HuH-7.5 (cell line): Measurements from ENCODE around the gene HRH3.

Experiments used
- DNase-seq: peaks from one replicate; pipeline ENCODE4 v3.0.0; 2011; ENCODE audit warnings: low spot score

HRH3 gene

DNA sequence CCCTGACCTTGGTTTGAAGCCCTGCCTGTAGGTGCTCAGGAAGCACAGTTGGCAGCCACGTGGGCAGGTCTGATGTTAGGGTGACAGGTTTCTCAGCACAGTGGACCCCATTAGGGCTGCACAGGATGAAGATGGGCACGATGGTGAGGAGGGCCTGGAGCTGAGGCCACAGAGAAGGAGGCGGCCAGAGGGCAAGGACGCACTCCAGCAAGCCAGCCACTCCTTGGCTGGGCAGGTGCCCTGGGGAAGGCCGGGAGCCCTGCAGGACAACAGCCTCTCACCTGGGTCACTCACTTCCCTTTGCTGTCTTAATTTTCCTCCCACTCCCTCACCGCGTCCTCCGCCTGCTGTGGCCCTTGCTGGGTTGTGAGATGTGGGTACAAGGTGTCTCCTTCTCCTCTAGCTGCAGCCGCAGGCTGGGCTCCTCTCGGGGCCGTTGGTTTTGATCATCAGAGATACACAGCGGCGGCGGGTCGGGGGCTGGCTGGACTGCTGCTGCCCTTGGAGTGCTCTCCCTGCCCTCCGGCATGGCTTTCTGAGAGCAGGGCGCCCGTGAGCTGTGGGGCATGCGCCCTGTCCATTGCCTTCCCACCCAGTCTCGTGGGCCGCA lies 23.9 kb upstream of the HRH3 start:
- DNase-seq, result no peak

DNA sequence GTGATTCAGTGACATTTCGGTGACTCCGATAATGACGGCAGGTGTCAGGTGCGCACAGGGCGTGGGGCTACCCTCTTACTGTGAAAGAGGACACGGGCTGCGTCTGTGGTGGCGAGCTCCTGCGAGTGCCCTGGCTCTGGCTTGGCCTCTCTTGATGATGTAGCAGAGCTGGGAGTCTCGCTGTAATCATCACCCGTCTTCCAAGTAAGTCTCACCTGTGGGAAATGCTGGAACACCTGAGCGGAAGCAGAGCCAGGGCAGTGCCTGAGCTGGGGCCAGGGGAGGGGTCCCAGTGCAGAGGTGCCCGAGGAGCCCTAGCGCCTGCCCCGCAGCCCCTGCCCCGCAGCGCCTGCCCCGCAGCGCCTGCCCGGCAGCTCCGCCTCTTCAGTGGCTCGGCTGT lies 23.0 kb upstream of the HRH3 start:
- DNase-seq, result no peak

DNA sequence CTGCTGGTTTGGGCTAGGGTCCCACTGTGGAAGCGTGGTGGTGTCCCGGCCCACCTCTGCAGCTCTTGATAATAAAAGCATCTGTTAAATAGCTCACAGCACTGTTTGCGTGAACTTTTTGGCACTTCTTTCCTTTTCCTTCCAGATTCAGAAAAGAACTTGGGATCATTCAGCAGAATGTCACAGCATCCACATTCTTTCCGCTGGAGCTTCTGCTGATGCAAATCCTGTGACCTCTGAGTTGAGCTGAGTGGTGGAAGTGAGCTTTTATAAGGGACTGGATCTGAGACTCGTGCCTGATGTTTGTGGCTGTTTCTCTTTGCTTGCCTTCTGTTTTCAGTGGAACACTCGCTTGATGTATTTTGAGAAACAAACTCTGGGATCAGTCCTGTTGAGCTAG lies 22.1 kb upstream of the HRH3 start:
- DNase-seq, result no peak

DNA sequence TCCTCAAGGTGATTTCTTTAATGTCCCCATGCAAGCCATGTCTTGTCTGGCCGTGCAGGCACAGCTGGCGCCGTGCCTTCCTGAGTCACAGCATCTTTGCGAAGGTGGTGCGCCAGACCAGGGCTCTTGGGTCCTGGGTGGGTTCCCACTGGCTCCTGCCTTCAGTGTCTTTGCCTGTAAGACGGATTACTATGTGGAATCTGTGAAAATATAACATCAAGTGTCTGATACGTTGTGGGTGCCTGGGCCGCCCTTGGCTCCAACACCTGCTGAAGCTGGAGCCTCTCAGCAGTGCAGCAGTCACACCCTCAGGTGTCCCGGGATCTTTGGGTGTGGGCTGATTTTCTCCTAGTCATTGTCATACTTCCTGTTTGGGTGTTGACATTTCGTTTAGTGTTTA lies 21.4 kb upstream of the HRH3 start:
- DNase-seq, result no peak

DNA sequence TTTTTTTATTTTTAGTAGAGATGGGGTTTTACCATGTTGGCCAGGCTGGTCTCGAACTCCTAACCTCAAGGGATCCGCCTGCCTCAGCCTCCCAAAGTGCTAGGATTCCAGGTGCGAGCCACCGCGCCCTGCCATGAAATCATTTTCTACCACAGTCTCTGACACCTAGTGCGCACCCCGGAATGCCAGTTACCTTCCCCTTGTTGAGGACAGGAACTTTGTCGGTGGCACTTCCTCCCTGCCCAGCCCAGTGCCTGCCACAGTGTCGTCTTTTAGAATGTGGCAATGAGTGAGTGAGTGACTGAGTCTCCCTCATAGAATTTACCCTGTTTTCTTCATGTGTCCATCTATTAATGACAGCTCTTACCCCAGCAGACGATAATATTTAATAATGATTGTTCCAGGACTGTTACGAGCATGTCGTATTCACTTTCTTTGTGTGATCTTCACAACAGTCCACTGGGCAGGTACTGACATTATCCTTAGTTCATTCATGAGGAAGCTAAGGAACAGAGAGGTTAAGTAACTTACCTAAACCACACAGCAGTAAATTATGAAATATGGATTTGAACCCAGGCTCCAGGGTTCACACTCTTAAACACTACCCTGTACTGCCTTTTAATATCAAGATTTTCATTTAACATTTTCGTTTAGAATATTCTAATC lies 20.1 kb upstream of the HRH3 start:
- no peak for DNase-seq

DNA sequence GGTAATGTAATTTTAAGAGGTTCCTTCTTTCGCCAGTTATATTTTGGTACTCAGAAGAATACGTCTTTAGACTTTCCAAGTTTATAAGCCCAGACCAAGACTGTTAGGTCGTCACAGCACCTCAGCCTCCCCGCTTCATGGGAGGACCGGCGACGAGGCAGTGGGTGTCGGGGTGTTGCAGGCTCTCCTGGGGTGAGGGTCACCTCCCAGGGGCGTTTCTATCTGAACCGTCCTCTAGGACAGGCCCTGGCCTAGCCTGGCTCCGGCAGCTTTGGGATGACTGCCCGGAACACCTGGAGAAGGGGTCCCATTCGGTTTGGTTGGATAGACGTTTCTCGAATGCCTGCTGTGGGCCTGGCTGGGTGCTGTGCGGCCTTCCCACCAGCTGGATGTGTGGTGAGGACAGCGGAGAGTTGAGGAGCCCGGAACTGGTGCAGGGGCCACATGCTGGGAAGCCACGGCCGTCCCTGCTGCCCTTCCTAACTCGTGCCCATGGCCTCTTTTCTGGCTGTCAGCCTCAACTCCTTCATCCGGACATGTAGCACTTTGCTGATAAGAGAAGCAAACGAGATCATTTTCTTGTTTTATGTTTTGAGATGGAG lies 19.3 kb upstream of the HRH3 start:
- no peak for DNase-seq

DNA sequence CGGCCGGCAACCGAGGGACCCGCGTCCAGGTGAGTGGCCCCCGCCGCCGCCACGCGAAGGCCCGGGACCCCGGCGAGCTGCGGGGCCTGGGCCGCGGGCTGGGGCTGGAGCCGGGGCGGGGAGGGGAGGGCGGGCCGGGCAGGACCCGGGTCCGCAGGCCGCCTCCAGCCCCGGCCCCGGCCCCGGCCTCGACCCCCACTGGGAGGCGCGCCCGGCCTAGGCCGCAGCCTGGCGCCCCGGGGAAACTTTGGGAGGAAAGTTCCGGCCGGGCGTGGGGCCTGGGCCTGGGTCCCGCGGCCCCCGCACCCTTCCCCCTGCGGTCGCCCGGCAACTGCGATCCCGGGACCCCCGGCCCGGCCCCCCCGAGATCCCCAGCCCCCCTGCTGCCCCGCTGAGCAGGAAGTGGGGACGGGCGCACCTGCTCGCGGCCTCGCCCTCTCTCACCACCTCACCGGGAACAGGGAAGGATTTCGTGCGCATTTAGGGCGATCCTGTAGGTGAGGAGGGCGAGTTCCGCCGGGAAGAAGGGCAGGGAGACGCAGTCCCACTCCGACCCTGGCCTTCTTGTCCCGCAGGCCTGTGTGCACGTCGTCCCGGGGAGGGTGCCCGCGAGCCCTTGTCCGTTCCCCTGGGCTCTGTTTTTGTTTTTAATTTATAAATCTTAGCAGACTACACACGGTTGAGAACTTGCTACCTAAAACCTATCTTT lies 18.6 kb upstream of the HRH3 start:
- peak; percentile 85 for DNase-seq

DNA sequence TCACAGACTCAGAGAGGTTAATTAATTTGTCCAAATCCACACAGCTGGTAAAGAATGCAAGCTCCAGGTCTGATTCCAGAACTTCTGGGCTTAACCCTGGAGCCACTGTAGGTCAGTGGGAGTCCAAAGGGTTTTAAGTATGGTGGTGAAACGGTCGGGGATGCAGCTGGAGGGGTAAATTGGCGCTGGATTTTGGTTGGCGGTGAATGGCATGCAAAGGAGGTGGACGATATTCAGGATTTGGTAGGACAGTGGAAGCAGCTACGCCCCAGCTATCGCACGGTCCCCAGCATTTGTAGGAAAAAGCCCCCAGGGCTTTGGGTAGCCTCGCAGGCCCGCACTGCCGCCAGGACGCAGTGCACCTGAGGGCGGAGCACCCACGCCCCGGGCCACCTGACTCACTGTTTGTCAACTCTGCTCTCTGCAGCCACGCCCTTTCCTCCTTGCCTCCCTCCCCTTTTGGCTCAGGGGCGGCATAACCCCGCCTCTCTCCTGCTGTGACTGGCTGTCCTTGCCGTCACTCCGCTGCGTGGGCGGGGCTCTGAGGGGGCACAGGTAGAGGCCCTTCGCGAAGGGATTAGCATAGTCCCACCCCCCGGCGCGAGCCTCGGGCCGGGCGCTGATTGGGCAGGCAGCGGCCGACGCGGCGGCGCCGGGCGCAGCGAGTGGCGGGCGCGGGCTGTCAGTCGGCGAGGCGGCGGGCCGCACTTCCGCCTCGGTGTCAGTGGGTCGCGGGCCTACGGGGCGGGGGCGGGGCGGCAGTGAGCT lies 17.9 kb upstream of the HRH3 start, which contains the start of gene OSBPL2:
Gene OSBPL2 (plus strand): TSS at position 721 of the 768 bp plus-strand sequence. CDS start 17,664 bp downstream, outside the sequence.
- peak; percentile 100 for DNase-seq

DNA sequence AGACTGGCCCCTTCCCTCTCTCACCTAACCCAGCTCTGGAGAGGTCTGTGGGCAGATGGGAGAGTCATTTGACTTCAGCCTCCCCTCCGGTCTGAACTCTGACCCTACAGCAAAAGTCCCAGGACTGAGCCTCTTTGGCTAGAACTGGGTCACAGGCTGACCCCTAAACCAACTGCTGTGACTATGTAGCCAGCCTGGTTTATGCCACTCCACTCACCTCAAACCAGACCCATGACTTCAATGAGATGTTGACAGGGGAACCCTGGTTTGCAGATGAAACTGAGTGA lies 17.4 kb upstream of the HRH3 start:
- no peak for DNase-seq

DNA sequence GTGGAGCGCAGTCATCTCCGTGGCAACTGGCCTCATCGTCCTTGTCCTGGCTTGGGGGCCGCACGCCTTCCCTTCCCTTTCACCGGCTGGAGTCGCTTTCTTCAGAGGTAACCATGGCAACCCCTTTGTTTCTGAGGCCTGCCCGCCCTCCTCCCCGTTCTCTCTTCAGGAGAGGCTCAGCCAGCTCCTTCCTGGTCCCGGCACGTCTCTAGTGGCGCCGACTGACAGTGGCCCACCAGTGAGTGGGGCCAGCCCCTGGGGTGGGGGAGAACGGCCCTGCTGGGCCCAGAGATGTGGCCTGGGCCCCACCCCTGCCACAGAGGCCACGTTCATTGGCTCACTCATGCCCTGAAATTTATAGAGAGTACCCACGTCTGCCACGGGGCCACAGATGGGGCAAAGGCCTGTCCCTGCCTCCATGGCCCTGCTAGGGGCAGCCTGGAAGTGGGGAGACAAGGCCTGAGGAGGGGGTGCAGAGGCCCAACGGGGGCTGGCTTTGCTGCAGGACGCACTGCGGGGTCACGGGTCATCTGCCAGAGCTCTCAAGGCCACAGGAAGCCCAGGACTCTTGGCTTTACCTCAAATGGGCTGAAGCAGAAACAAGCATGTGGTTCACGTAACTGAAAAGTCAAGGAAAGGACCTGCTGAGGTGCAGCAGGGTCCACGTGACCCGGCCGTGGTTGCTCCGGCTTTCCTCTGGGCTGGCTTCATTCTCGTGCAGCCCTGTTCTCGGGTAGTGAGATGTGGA lies 16.9 kb upstream of the HRH3 start:
- no peak for DNase-seq

DNA sequence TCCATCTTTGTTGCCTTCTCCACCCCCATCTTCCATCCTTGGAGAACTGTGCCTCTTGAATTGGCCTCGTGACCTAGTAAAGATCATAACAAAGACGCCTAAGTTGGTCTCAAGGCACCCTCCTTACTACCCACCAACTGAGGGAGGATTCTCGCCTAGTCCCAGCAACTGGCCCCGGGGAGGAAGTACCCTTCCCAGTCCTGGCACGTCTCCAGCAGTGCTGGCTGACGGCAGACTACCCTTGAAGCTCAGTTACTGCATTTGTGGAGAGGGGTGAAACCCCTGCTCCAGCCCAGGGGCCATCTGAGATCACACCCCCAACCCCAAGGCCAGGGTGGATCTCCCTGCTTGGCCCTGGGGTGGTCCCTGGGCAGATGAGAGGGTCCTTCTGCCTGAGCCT lies 16.1 kb upstream of the HRH3 start:
- no peak for DNase-seq

DNA sequence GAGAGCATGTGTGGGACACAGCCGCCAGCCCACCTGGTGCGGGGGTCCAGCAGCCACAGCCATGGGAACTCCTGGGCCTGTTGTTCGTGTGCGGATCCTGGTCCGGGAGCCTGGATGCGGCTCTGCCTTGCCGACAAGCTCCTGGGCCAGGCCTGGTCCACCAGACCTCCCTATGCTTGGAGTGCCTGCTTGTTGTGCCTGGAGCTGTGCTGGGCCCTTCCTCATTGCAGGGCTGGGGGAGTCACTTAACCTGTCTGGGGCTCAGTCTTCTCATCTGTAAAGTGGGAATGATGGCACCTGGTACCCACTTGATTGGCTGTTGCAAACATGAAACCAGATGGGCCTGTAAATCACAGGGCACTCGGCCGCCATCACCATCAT lies 15.7 kb upstream of the HRH3 start:
- DNase-seq, result no peak

DNA sequence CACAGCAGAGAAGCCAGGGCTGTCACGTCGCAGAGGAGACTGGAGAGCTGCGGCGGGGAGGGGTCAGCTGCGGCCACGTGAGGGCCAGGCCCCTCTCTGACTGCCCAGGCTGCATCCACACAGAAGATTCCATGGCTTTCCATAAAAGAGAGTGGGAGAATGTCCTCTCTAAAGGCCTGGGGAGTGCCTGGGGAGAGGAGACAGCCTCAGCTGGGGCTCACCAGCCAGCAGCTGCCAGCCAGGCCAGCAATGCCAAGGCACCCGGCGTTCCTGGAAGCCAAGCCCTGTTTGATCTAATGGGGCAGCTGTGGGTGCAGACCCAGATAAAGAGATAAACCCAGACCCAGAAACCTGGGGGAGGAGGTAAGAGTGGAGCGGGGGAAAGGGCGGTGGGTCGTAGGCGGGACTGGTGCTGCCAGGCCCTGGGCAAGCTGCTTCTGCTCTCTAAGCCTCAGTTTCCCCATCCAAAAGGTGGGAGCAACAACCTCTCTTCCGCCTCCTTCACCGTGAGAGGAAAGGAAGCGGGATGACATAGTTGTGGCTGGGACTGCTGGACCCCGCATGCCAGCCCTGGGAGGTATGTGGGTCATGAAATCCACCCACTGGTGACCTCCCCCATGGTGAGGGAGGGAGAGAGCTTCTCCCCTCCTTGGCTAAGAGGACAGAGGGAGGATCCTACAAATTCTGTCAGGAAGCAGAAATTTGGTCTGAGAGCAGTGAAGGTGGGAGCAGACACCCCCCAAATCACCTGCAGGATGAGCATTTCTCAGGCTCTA lies 15.1 kb upstream of the HRH3 start:
- DNase-seq, result no peak

DNA sequence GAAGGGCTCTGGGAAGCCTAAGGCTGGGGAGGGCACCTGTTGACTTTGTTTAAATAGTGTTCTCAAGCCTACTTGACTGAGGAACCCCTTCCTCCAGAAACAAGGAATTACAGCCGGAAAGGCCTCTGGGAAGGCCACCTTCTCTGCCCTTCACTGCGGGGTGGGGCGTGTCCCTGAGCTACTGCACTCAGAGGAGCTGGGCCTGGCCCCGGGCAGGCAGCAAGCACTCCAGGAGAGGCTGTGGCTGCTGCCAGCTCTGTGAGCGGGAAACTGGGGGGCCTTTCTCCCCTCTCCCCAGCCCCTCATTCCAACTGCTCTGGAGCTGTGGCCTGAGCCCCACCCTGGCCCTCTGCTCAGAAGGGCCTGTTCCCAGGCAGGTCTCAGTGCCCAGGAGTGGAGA lies 14.3 kb upstream of the HRH3 start:
- DNase-seq, result no peak

DNA sequence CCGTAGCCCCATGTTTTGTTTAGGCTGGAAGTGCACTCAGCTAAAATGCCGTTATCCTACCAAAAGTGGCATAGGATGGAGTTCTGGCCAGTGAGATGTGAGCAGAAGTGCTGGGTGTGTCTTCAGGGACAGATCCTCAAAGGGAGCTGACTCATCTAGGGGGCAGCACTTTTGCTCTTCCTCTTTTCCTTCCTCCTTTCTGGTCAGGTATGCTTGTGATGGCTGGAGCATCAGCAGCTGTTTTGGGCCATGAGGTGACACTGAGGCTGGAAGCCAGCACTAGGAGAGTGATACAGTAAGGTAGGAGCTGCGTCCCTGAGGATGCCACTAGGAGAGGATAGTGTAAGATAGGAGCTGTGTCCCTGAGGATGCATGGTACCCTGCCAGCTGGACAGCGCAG lies 13.6 kb upstream of the HRH3 start:
- no peak for DNase-seq

DNA sequence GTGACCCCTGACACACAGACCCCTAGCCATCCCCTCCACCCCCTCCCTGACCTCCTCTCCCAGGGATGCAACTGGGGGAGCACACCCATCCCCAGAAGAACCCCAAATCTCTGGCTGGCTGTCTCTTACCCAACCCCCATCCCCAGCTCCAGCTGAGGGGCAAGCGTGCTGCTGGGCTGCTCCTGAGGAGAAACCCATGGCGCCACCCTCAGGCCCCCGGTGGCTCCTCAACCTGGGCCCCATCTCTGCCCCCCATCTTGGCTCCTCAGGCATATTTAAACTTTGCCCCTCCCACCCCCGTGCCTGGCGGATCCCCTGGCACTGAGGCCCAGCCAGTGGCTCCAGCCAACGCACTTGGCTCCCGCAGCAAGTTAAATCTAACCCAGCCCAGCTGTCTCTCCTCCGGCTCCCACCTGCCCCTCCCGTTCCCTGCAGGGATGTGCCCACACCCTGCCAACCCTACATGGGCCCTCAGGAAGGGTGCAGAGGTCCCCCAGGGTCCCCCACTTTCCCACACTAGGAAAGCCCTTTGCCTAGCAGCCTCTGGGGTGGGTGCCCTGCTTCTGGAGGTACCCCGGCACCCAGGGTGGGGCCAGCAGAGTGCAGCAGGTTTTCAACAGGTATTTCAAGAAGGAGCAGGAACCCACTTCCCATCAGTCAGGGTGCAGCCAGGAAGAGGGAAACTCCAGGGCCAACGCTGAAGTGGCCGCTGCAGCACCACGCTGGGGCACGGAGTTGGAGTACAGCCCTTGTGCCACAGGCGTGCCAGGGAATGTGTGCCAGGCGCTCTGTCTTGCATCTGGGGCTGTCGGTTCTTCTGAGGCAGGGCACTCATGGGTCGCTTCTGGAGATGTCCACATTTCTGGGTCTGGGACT lies 12.9 kb upstream of the HRH3 start:
- no peak for DNase-seq

DNA sequence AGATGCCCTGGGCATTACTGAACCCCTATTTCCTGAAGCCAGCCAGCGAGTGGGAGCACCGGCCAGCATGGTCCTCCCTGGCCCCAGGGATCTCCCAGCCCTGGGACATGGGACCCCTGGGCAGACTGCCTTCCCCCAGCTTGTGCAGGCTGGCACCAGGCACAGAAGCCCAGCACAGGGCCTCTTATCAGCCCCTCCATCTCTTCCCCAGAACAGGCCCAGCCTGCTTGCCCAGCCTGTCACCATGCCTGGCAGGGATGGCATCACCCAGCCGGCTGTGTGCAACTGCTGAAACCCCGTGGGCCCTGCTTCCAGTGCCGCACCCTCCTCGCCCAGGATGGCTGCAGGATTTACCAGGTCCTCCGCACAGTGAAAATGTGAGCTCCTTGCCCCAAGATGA lies 12.1 kb upstream of the HRH3 start:
- DNase-seq, result peak; percentile 66

DNA sequence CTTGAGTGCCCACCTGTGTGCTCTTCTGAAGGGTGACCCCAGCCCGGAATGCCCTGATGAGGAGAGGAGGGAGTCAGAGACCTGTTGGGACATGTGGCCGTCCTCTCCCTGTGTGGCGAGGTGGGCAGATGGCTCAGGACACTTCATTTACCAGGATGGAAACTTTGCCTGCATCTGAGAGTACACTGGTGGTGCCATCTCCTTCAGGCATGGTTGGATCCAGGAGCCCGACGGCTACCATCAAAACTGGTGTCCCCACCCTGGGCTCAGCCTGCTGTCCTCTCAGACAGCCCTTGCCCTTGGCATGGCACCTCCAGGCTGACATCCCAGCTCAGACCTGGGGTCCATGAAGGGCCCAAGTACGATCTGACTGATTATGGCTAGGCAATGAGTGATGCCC lies 11.2 kb upstream of the HRH3 start:
- DNase-seq, result no peak

DNA sequence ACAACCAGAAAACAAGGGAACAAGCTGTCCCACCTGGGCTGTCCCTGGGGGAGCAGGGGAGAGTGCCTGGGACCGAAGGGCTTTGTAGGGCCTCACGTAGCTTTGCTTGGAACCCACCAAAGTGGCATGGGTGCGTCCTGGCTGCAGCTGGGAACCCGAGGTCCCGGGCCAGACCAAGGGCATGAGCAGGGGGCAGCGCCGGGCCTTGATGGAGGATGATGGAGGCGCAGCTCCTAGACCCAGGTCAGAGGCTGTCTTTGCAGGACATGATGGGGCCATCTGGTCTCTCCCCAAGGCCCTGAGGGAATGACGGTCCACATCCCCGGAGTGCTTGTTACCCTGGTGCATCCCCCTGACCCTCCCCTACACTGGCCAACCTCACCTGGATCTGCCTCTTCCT lies 10.6 kb upstream of the HRH3 start:
- no peak for DNase-seq

DNA sequence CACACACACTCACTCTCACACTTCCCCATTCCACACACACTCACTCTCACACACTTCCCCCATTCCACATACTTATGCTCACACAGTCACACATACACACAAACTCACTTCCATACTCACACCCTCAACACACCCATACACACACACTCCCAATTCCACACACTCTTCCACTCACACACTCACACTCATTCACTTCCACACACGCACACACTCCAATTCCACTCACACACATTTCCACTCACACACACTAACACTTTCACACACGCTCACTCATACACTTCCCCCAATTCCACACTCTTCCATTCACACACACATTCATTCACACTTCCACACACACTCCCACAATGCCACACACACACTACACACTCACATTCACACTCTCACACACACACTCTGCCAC lies 10.2 kb upstream of the HRH3 start:
- no peak for DNase-seq
